Loucy (cell line): ENCODE measurements around the gene CUL2.

Experiments
- EZH2phosphoT487 ChIP-seq: fragments of 200-600 bp; IDR thresholded peaks from 2 replicates; pipeline ENCODE4 v1.6.1; 2018; ENCODE audit warnings: antibody characterized with exemption, mild to moderate bottlenecking, moderate library complexity, borderline replicate concordance
- TF ChIP-seq, protein P1 (sequence below): fragments of 200-600 bp; sonication (generic); conservative IDR thresholded peaks from 2 replicates; pipeline ENCODE4 v1.5.1; 2014; ENCODE audit warnings: mild to moderate bottlenecking, antibody characterized with exemption, low read length

DNA sequence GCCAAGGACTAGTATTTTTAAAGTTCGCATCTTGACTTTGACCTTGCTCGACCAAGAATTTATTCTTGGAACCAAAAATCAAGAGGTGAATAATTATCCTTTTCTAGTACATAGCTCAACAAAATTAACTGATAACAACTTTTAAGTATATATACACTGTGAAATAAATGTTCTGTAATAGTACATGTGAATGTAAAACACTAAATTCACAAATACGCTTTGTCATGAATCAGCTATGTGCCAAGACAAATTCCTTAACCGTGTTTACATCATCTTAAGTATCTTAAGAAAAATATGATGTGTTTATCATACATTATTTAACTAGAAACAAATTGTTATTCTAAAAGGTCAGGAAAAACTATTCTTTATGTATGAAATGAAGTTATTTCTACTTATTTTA, 83.3 kb downstream of the CUL2 start:
- TF ChIP-seq, protein P1, sequence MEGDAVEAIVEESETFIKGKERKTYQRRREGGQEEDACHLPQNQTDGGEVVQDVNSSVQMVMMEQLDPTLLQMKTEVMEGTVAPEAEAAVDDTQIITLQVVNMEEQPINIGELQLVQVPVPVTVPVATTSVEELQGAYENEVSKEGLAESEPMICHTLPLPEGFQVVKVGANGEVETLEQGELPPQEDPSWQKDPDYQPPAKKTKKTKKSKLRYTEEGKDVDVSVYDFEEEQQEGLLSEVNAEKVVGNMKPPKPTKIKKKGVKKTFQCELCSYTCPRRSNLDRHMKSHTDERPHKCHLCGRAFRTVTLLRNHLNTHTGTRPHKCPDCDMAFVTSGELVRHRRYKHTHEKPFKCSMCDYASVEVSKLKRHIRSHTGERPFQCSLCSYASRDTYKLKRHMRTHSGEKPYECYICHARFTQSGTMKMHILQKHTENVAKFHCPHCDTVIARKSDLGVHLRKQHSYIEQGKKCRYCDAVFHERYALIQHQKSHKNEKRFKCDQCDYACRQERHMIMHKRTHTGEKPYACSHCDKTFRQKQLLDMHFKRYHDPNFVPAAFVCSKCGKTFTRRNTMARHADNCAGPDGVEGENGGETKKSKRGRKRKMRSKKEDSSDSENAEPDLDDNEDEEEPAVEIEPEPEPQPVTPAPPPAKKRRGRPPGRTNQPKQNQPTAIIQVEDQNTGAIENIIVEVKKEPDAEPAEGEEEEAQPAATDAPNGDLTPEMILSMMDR, result no peak
- TF ChIP-seq EZH2phosphoT487, result no peak
